Parathyroid adenoma (tissue), 2 donors: ENCODE results near the gene EXOC3L1.

ENCODE experiments used
- H2AFZ ChIP-seq: fragments of 300-600 bp; sonication (generic); one replicate; pipeline ENCODE4 v1.7.0; 2017; ENCODE audit warnings: antibody characterized with exemption, mild to moderate bottlenecking
- H3K27ac ChIP-seq: fragments of 300-600 bp; sonication (generic); one replicate; pipeline ENCODE4 v1.7.0; 2017
- H3K27me3 ChIP-seq: fragments of 300-600 bp; sonication (generic); one replicate; pipeline ENCODE4 v1.7.0; 2017; ENCODE audit warnings: low read length; ENCODE audit not compliant: control insufficient read depth, insufficient read depth
- H3K36me3 ChIP-seq: fragments of 300-600 bp; sonication (generic); one replicate; pipeline ENCODE4 v1.7.0; 2017; ENCODE audit warnings: low read length; ENCODE audit not compliant: control insufficient read depth, insufficient read depth
- H3K4me1 ChIP-seq: fragments of 300-600 bp; sonication (generic); one replicate; pipeline ENCODE4 v1.7.0; 2017; ENCODE audit warnings: control low read depth
- H3K4me2 ChIP-seq: fragments of 300-600 bp; sonication (generic); one replicate; pipeline ENCODE4 v1.7.0; 2017; ENCODE audit warnings: low read length
- H3K4me3 ChIP-seq: fragments of 300-600 bp; sonication (generic); one replicate; pipeline ENCODE4 v1.7.0; 2017; ENCODE audit warnings: low read depth, low read length
- H3K79me2 ChIP-seq: fragments of 300-600 bp; sonication (generic); one replicate; pipeline ENCODE4 v1.7.0; 2017; ENCODE audit warnings: control low read depth
- H3K9ac ChIP-seq: fragments of 300-600 bp; sonication (generic); one replicate; pipeline ENCODE4 v1.7.0; 2017; ENCODE audit warnings: mild to moderate bottlenecking
- H3K9me3 ChIP-seq: fragments of 300-600 bp; sonication (generic); one replicate; pipeline ENCODE4 v1.7.0; 2017; ENCODE audit warnings: low read length; ENCODE audit not compliant: control insufficient read depth
- TF ChIP-seq, protein P1 (sequence below): fragments of 300-600 bp; sonication (generic); IDR thresholded peaks from one replicate; pipeline ENCODE4 v1.7.0; 2017; ENCODE audit warnings: antibody characterized with exemption, mild to moderate bottlenecking
- donor health status: primary hyperparathyroidism.

EXOC3L1 gene

DNA sequence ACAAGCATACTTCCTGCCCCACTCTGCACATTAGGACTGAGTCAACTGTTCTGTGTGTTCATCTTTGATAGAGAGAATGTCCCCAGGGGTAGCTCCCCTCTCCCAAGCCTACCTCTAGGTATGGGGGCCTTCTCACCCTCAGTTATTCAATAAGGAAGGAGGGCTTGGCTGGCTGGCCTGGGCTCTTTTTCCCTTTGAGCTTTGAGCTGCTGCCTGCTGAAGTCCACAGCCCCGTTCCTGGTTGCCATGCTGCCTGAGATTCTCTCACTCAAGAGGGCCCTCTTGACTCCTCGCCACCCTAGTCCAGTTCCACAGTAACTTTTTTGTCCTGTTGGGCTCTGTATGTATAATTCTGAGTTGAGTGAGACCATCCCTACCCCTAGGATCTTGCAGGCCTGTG is 44.2 kb downstream of the EXOC3L1 start:
- TF ChIP-seq, protein P1, sequence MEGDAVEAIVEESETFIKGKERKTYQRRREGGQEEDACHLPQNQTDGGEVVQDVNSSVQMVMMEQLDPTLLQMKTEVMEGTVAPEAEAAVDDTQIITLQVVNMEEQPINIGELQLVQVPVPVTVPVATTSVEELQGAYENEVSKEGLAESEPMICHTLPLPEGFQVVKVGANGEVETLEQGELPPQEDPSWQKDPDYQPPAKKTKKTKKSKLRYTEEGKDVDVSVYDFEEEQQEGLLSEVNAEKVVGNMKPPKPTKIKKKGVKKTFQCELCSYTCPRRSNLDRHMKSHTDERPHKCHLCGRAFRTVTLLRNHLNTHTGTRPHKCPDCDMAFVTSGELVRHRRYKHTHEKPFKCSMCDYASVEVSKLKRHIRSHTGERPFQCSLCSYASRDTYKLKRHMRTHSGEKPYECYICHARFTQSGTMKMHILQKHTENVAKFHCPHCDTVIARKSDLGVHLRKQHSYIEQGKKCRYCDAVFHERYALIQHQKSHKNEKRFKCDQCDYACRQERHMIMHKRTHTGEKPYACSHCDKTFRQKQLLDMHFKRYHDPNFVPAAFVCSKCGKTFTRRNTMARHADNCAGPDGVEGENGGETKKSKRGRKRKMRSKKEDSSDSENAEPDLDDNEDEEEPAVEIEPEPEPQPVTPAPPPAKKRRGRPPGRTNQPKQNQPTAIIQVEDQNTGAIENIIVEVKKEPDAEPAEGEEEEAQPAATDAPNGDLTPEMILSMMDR: no peak
- H3K27me3 ChIP-seq: no peaks in the 10 kb centered on the region
- no peak overlapping the region for H3K27ac ChIP-seq
- H3K9me3 ChIP-seq: no peaks in the 10 kb centered on the region
- H3K4me1 ChIP-seq: no peaks in the 10 kb centered on the region
- H3K79me2 ChIP-seq: no peaks in the 10 kb centered on the region
- no peak overlapping the region for H2AFZ ChIP-seq
- H3K4me2 ChIP-seq: no peak overlapping the region
- H3K9ac ChIP-seq: no peak overlapping the region
- no peaks in the 10 kb centered on the region for H3K36me3 ChIP-seq
- no peak overlapping the region for H3K4me3 ChIP-seq

DNA sequence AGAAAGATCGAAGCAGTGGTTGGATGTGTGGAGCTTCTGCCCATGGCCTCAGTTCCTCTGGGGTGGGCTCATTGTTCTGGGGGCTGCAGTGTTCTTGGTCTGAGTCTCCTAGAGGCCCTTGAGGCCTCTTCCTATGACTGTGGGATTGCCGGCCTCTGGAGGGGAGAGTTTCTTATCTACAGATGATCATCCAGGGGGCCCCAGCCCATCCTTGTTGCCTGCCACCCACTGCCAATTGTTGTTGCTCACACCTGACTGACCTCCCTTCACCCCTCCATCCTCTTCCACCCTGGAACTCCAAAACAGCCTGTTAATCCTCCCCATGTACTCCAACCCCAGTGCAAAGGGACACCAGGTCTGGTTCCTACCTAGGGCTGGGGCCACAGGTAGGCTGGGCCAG is 45.0 kb downstream of the EXOC3L1 start:
- H2AFZ ChIP-seq: no peak overlapping the region
- no peaks in the 10 kb centered on the region for H3K27me3 ChIP-seq
- no peak overlapping the region for H3K4me3 ChIP-seq
- TF ChIP-seq, protein P1: no peak
- no peaks in the 10 kb centered on the region for H3K36me3 ChIP-seq
- no peaks in the 10 kb centered on the region for H3K9me3 ChIP-seq
- no peaks in the 10 kb centered on the region for H3K4me1 ChIP-seq
- H3K9ac ChIP-seq: no peak overlapping the region
- no peak overlapping the region for H3K27ac ChIP-seq
- H3K79me2 ChIP-seq: no peaks in the 10 kb centered on the region
- no peak overlapping the region for H3K4me2 ChIP-seq

DNA sequence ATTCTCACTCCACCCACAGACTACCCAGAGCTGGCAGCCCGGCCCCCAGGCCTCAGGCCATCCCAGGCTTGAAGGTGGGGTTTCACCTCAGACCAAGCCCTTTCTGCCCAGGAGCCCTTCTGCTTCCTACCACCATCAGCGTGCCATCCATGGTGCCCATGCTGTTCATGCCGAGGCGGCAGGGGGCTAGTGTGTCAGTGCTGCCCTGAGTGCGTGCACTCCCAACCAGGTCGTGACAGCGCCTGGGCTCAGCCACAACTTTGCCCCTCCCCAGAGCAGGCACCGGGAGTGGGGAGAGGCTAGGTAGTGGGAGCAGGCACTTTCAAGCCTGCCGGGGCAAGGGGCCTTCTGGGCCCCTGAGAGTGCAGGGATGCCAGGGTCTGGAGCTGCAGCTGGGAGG is 47.6 kb downstream of the EXOC3L1 start:
- no peaks in the 10 kb centered on the region for H3K4me1 ChIP-seq
- TF ChIP-seq, protein P1: no peak

DNA sequence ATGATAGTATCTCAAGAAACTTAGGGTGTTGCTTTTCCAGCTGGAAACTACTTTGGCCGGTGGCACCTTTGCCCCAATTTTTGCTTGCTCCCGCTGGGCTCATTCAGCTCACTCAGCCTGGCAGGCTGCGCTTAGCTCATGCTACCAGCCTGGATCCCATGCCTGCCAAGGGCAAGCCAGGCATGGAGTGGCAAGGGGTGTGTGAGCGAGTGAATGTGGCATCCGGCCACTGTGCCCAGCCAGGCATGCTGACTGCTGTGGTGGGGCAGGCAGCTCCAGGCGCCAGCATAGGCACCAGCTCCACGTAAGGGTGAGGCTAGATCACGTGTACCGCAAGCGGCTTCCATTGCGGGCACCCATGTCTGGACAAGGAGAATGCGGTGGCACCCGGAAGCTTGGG is 48.5 kb downstream of the EXOC3L1 start:
- TF ChIP-seq, protein P1: no peak
- Histone ChIP-seq H3K4me1 (no peaks in the 10 kb centered on the region), H2AFZ (no peak overlapping the region), H3K9me3 (no peaks in the 10 kb centered on the region), H3K79me2 (no peaks in the 10 kb centered on the region), H3K36me3 (no peaks in the 10 kb centered on the region), H3K27me3 (no peaks in the 10 kb centered on the region), H3K4me3 (no peak overlapping the region), H3K27ac (no peak overlapping the region), H3K9ac (no peak overlapping the region), H3K4me2 (no peak overlapping the region)

More for the DNA sequence above, 47.6 kb downstream of the EXOC3L1 start:
- Histone ChIP-seq H3K79me2 (no peaks in the 10 kb centered on the region), H3K4me3 (no peak overlapping the region), H2AFZ (no peak overlapping the region), H3K9me3 (no peaks in the 10 kb centered on the region), H3K9ac (no peak overlapping the region), H3K36me3 (no peaks in the 10 kb centered on the region), H3K4me2 (no peak overlapping the region), H3K27me3 (no peaks in the 10 kb centered on the region), H3K27ac (no peak overlapping the region)

DNA sequence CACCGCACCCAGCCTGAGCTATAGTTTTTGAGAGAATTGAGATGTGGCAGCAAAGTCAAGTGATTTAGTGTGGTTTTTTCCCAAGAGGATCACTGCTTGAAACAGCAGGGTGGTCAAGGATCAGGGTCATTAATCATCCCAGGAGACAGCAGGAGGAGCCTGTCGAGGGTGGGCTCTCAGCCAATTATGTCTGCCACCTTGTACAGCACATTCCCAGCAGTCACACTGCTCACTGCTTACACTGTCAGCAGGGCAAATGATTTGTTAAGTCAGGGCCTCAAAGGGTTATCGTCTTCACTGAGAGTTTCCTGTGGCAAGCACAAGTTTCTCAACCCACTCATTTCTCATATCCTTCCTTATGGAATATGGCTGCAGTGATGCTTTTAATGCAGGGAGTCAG is 52.3 kb downstream of the EXOC3L1 start:
- TF ChIP-seq, protein P1: no peak
- H3K79me2 ChIP-seq: no peaks in the 10 kb centered on the region
- no peaks in the 10 kb centered on the region for H3K4me1 ChIP-seq
- no peak overlapping the region for H3K4me2 ChIP-seq
- H3K9ac ChIP-seq: no peak overlapping the region
- H3K36me3 ChIP-seq: no peaks in the 10 kb centered on the region
- H3K27ac ChIP-seq: no peak overlapping the region
- H3K4me3 ChIP-seq: no peak overlapping the region
- H3K27me3 ChIP-seq: no peaks in the 10 kb centered on the region
- no peaks in the 10 kb centered on the region for H3K9me3 ChIP-seq
- H2AFZ ChIP-seq: no peak overlapping the region
